NCI-H345 treated with DMSO at 0.1 percent for 48 hours (cell line): Measurements from ENCODE around the gene RAB11FIP3.
"Not testable (repeated sequence)": the region's sequence is repeated elsewhere in the genome, so short reads cannot be mapped to it uniquely, and the experiment has no call there.

Source experiments
- DNase-seq: peaks from one replicate; lab custom pipeline; 2025; ENCODE audit not compliant: unreplicated experiment; lab: John Stamatoyannopoulos, UW

The RAB11FIP3 gene, protein sequence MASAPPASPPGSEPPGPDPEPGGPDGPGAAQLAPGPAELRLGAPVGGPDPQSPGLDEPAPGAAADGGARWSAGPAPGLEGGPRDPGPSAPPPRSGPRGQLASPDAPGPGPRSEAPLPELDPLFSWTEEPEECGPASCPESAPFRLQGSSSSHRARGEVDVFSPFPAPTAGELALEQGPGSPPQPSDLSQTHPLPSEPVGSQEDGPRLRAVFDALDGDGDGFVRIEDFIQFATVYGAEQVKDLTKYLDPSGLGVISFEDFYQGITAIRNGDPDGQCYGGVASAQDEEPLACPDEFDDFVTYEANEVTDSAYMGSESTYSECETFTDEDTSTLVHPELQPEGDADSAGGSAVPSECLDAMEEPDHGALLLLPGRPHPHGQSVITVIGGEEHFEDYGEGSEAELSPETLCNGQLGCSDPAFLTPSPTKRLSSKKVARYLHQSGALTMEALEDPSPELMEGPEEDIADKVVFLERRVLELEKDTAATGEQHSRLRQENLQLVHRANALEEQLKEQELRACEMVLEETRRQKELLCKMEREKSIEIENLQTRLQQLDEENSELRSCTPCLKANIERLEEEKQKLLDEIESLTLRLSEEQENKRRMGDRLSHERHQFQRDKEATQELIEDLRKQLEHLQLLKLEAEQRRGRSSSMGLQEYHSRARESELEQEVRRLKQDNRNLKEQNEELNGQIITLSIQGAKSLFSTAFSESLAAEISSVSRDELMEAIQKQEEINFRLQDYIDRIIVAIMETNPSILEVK

DNA sequence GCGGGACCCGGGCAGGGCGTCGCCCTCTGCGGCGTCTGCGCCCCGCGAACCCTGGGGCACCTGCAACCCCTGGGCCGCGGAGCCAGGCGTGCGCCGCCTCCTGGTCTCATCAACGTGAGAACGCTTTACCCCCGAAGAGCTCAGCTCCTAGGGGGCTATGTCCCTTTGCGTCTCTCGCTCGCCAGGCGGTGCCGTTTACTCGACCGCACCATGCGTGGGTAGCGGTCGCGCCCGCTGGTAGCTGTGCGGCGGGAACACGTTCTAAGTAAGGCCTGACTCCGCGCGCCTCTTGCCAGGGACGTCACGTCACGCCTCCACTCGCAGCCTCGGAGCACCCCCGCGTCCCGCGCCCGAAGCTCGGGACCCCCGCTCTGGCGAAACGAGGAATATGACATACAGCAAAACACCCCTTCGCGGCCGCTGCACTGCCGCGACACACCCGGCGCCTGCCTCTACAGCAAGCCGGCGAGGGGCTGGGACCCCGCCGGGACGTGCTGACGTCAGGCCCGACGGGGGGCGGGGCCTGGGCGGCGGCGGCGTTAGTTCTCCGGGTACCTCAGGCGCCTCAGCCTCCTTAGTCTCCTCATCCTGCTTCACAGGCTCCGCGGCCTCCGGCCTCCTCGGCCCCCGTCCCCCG lies at the start of gene RAB11FIP3:
RAB11FIP3 (plus strand) TSS at position 568 of the 637 bp plus-strand sequence. CDS start 358 bp downstream, outside the sequence.
- DNase-seq = peak; percentile 69

DNA sequence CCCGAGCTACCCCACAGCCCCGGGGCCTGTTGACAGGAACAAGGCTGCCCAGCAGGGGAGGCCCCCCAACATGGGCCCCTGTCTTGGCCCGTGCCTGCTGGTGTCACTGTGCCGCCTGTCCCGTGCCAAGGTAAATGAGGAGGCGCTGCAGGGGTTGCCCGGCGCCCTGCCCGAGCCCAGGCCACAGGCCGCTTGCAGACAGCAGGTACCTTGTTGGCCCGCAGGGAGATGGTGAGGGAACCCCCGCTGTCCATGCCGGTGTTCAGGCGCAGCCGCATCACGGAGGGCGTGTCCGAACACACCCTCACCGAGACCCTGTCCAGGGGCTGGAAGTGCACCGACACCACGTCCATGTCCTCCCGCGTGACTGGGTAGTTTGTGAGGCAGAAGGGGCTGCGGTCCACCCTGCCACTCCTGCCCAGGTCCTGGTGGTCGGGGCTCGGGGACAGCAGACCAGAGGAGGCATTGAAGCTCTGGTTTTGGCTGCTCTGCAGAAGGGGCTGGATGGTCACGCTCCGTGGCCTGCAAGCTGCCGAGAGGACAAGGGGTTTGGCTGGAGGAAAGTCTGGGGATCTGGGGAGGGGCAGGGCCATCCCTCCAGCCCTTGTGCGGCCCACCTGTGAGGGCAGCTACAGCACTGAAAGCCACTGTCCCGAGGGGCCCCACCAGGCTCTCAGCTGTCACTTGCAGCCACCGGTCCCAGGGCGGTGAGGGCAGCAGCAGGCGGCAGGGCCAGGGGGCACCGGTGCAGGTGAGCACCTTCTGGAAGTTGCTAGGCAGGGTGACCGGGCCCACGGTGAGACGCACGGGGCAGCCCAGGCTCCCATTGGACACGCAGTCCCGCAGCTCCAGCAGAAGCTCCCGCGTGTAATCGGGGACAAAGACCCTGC lies 49.3 kb upstream of the RAB11FIP3 start:
- no peak for DNase-seq

DNA sequence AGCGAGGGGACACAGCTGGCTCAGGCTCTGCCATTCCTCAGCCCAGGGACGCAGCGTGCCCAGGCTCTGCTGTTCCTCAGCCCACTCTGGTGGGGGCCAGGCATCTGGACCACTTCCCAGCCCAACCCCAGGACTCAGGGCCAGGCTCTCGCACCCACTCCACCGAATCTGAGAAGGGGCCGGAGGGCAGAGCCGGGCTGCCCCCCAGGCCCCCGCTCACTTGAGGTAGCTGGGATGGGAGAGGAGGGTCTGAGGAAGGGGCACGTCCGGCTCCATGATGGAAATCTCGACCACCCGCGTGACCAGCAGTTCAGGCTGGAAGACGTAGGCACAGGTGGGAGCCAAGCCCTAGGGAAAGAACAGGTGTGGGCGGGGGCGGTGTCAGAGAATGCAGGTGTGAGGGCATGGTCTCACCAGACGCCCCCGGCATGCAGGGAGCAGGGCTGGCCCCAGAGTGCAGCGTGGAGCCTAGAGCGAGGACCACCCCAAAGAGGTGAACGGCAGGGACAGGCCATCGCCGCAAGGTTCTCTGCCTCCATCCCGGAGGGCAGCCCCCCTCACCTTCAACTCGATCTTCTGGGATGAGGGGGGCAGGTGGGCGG lies 48.5 kb upstream of the RAB11FIP3 start:
- DNase-seq = no peak

DNA sequence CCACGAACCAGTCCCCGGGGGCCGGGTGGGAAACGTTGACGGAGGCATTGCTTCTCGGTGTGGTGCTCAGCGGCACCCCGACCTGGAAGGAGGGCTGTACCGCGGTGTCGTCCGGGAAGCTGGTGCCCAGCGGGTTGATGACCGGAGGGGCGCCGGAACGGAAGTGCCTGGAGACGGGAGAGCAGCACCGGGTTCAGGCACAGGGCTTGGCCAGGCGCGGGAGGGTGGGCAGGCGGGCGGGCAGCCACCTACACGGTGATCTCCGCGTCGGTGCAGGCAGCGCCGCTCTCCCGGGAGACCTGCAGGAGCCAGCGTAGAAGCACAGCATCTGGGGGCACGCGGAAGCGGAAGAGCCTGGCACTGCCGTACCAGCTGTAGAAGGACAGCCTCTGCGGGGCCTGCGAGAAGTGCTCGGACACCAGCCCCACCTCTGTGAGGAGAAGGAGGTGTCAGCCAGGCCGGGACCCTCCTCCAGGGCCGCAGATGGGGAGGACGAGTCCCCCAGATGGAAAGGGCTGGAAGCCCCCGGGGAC lies 48.0 kb upstream of the RAB11FIP3 start:
- no peak for DNase-seq

DNA sequence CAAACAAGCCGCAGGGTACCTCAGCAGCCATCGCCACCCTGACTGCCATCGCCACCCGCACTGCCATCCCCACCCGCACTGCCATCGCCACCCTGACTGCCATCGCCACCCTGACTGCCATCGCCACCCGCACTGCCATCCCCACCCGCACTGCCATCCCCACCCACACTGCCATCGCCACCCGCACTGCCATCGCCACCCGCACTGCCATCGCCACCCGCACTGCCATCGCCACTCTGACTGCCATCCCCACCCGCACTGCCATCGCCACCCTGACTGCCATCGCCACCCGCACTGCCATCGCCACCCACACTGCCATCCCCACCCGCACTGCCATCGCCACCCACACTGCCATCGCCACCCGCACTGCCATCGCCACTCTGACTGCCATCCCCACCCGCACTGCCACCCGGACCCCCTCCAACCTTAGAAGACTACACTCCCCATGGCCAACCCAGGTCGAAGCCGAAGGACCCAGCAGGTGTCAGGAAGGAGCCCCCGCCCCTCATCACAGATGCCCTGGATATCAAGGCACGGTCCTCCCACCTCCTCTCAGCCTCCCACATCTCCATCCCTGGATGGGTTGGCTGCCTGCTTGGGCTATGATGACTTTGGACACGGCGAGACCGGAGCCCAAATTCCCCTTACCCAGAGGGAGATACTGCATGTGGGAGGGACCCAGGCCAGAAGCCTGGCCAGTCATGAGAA lies 47.2 kb upstream of the RAB11FIP3 start:
- DNase-seq = not testable (repeated sequence)

DNA sequence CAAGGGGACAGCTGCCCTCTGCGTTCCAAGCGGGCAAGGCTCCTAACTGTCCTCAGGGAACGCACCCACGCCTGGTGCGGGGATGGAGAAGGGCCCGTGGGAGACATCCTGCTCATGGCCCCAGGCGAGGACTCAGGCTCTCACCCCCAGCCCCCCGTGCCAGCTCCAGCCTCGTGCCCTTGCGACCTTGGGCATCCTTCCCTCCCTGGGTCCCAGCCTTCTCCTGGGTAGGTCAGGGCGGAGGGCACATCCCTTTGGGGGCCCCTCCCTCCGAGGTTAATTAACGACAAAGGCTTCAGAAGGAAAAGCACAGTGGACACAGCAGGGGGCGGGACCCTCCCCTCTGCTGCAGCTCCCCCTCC lies 46.6 kb upstream of the RAB11FIP3 start:
- no peak for DNase-seq

DNA sequence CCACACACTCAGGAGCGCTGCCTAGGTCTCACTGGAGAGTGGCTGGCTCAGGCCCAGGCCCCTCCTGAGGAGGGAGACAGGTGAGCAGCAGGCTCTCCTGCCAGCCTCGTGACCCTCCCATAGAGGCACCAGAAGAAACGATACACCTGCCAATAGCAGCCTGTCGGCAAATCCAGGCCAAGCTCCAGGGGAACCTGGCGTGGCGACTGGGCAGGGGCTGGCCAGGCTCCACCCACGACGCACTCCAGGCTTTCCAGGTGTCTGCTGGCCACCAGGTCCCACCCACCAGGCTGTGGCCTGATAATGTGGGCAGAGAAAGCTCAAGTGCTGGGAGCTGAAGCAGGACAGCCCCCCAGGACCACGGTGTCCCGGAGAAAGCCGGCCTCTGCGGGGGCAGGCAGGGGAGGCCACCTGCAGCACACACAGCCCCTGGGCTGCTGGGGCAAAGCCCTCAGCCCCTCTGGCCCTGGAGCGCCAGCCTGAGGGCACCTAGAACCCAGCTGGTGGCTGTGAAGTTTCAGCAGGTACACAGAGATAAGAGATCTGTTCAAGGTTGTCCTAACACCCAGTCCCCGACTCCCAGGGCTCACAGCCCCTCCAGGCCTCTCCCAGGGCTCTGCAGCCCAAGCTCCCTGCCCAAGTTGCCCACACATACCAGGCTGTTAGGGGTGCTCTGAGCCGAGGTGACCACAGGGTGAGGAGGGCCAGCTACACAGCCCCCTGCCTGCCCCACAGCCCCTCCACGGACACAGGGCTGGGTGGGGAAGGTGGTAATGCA lies 46.1 kb upstream of the RAB11FIP3 start:
- peak; percentile 93 for DNase-seq

DNA sequence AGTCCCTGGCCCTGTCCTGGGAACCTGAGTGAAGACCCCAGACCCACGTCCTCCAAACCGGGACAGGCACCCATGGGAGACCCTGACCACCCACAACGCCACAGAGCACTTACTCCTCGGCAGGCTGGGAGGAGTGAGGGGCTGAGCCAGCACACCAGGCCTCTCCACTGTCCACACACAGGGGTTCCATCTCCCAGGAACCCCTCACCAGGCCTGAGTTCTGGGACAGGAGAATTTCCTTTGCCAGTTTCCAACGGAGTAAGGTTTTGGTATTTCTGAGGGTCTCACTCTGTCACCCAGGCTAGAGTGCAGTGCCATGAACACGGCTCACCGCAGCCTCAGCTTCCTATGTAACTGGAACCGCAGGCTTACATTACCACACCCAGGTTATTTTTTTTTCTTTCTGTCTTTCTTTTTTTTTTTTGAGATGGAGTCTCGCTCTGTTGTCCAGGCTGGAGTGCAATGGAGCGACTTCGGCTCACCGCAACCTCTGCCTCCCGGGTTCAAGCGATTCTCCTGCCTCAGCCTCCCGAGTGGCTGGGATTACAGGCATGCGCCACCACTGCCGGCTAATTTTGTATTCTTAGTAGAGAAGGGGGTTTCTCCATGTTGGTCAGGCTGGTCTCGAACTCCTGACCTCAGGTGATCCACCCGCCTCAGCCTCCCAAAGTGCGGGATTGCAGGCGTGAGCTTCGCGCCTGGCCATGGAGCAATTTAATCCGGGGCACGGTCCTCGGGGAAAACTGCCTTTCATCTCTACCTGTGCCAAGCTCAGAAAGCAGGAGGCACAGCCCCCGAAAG lies 45.3 kb upstream of the RAB11FIP3 start:
- no peak for DNase-seq

DNA sequence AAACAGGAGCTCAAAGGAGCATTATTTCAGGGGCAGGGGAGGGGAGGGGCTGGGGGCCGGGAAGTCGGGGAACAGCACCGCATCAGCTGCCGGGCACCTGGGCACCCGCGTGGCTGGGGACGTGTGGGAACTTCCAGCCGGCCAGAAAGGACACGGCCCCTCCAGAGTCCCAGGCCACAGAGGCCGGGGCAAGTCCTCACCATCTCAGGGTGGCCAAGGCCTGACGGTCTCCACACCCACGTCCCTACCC lies 44.8 kb upstream of the RAB11FIP3 start:
- DNase-seq = no peak

DNA sequence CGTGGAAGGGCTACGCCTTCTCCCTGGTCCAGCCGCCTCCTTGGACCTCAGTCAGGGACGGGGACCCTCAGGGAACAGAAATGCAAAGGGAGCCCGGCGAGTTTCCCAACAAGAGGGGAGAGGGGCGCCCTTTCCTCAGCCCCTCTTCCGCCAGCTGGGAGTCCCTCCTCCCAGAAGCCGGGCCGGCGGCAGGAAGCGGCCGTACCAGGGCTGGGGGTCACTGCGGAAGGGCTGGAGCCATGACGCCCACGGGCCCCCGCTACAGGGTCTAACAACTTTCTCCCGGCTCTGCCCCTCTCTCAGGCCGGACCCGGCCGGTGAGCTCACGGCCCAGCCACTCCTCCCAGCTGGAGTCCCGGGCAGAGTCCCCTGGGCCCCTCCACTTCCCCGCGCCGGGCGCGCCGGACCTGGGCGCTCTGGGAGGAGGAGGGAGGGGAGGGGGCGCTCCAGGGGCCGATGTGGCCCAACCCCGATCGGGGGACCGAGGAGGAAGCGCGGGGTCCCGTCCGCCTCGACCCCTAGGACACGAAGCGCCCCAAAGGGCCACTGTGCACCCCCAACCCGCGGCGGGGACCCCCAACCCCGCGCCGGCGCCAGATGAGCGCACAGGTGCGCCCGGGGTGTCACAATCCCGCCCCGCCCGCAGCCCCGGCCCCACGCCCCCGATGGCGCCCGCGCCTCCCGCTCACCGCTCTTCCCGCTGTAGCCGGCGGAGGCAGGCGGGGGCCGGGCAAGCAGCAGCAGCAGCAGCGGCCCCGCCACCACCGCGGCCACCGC lies 44.2 kb upstream of the RAB11FIP3 start:
- DNase-seq = no peak

DNA sequence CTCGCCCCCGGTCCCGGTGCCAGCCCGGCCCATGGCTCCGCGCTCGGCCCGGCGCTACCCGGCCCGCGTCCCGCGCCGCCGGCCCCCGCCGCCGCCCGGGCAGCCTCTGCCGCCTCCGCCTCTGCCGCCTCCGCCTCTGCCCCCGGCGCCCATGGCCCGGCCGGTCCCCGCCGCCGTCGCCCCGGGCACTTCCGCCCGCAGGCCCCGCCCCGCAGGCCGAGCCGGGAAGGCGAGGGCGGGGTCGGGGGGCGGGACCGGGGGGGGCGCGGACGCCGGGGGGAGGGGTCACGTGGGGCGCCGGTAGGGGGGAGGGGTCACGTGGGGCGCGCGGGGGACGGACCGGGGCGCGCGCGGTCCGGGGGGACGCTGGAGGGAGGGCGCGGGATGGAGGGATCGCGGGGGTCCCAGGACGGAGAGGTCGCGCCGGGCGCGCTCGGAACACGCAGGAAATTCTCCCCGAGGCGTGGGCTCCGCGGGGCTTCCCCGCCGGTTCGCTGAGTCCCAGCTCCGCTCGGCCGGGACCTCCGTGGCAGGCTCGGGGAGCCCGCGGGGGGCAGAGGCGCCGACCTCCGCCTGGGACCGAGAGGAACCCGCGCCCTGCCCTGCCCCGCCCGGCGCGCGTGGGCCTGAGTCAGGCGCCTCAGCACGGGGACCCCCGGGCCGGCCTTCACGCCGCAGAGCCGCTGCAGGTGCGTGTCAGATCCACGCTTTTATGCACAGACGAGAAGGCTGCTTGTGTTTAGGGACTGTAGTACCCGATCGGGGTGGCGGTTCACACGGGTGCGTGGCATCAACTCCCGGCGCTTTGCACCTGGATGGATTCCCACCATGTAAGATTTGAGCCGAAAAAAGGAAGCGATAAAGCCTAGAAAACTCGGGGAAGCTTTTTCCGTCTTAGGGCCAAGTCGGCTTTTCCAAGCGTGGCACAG lies 43.4 kb upstream of the RAB11FIP3 start, which contains the start of gene PGAP6:
PGAP6 (minus strand) TSS at position 190 of the 929 bp plus-strand sequence; CDS start at position 33, 157 bp downstream.
- no peak for DNase-seq

DNA sequence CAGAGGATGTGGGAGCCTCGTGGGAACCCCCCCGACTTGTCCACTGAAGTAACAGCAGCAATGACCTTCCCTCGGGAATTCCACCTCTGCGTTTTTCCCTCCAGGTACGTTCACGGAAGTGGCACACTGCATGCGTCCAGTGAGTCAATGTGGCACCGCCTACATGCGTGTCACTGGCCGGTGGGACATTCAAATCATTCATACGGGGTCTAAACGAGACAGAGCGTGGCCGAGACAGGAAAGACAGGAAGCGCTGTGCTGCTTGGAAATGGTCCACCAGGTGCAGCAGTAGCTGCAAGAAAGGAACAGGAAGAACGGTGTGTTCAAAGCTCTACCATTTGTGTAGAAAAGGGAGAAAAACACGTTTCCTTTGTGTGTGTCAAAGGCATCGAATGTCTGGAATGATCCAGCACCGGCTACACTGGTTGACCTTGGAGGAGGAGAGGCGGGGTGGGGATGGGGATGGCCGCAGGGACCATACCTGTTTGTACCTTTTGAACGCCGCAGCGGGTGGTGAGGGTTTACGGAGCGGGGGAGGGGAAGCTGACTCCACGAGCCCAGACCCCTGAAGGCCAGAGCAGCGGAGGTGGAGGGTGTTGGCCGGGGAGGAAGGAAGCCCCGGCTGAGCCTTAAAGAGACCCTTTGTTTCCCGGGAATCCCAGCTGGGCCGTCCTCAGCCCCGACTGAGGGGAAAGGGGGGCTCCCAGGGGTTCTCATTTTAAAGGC lies 42.0 kb upstream of the RAB11FIP3 start:
- no peak for DNase-seq

DNA sequence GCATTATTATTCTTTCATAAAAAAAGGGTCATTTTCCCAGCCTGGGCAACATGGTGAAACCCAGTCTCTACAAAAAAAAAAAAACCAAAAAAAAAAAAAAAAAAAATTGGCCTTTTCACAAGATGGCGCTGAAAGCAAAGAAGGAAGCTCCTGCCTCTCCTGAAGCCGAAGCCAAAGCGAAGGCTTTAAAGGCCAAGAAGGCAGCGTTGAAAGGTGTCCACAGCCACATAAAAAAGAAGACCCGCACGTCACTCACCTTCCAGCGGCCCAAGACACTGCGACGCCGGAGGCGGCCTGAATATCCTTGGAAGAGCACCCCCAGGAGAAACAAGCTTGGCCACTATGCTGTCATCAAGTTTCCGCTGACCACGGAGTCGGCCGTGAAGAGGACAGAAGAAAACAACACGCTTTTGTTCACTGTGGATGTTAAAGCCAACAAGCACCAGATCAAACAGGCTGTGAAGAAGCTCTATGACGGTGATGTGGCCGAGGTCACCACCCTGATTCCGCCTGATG lies 38.8 kb upstream of the RAB11FIP3 start:
- no peak for DNase-seq

DNA sequence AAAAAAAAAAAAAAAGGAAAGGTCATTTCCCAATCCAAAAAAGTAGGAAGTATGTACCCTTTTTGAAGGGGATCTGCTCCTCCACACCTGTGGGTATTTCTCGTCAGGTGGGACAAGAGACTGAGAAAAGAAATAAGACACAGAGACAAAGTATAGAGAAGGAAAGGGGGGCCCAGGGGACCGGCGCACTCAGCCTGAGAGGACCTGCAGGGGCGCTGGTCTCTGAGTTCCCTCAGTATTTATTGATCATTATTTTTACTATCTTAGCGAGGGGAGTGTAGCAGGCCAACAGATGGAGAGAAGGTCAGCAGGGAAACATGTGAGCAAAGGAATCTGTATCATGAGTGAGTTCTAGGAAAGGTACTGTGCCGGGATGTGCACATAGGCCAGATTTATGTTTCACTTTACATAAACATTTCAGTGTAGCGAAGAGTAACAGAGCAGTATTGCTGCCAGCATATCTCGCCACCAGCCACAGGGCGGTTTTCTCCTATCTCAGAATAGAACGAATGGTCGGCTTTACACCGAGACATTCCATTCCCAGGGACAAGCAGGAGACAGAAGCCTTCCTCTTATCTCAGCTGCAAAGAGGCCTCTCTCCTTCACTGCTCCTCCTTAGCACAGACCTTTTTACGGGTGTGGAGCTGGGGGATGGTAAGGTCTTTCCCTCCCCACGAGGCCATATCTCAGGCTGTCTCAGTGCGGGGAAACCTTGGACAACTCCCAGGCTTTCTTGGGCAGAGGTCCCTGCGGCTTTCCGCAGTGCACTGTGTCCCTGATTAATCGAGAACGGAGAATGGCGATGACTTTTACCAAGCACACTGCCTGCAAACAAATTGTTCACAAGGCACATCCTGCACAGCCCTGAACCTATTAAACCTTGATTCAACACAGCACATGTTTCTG lies 37.4 kb upstream of the RAB11FIP3 start:
- DNase-seq = not testable (repeated sequence)
